Measurements from ENCODE around the gene PTGFRN. TPM values are rescaled to one million over a fixed set of nuclear protein-coding genes. Genes with fewer than 3 reads are reported as not detected.

The PTGFRN gene
- total RNA-seq, 4 donors from 2014 or later = 10.7 to 39.8 (median 28.5) TPM

DNA sequence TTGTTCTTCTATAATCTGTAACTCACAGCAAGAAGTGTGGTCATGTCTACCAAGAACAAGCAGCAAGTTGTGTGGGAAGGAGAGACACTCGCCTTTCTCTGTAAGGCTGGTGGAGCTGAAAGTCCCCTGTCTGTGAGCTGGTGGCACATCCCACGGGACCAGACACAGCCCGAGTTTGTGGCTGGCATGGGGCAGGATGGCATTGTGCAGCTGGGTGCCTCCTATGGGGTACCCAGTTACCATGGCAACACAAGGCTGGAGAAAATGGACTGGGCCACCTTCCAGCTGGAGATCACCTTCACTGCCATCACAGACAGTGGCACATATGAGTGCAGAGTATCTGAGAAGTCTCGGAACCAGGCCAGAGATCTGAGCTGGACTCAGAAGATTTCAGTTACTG is 107.3 kb downstream of the PTGFRN start:
- TF ChIP-seq, protein P1, sequence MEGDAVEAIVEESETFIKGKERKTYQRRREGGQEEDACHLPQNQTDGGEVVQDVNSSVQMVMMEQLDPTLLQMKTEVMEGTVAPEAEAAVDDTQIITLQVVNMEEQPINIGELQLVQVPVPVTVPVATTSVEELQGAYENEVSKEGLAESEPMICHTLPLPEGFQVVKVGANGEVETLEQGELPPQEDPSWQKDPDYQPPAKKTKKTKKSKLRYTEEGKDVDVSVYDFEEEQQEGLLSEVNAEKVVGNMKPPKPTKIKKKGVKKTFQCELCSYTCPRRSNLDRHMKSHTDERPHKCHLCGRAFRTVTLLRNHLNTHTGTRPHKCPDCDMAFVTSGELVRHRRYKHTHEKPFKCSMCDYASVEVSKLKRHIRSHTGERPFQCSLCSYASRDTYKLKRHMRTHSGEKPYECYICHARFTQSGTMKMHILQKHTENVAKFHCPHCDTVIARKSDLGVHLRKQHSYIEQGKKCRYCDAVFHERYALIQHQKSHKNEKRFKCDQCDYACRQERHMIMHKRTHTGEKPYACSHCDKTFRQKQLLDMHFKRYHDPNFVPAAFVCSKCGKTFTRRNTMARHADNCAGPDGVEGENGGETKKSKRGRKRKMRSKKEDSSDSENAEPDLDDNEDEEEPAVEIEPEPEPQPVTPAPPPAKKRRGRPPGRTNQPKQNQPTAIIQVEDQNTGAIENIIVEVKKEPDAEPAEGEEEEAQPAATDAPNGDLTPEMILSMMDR (IDR thresholded peaks at IDR 0.05) = no peak
- DNase-seq (ENCODE audit: low spot score) (no peak), ATAC-seq (ENCODE audit: low FRiP score) (no peak)

DNA sequence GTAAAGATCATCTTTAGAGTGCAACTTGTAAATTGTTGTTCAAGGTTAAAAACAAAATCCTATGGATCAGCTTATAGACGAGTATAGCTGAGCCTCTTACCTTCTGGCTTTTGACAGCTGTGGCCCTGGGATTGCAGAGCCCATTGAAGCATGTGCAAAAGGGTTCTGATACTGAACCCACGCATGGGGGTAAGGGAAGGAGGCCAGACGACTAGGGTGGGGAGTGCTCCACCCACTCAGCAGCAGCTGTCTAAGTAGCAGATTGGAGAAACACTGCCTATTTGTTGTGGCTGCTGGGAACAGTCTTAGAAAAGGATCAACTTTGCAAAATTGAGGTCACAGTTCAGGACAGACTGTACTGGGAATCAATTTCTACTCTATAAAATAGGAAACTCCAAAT is 107.9 kb downstream of the PTGFRN start:
- DNase-seq (ENCODE audit: low spot score) (no peak), ATAC-seq (ENCODE audit: low FRiP score) (no peak)
- TF ChIP-seq, protein P1 (IDR thresholded peaks at IDR 0.05) = no peak

DNA sequence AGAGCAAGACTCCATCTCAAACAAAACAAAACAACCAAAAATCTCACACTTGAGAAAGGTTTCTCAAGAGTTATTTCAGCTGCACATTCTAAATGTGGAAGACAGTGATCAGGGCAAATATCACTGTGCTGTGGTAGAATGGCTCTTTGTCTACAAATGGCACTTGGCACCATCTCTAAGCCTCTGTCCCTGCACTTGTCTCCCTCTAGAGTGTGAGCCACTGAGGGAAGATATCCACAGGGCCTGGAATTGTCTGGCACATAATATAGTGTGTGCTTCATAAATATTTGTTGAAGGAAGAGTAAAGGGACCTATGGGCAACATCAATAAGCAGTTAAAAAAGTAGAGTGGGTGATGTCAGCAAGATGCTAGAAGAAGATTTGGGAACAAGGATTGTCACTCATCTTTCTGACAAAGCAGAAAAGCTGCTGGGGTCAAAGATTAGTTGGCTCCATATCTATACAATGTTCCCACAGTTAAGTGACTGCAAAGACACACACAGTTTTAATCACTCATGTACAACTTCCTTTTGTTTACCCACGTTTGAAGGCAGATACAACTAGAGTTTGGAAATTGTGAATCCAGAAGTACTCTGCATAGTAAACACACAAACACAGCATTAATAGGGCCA is 110.9 kb downstream of the PTGFRN start:
- TF ChIP-seq, protein P1 (IDR thresholded peaks at IDR 0.05) = no peak
- ATAC-seq (ENCODE audit: low FRiP score) (no peak), DNase-seq (ENCODE audit: low spot score) (no peak)

DNA sequence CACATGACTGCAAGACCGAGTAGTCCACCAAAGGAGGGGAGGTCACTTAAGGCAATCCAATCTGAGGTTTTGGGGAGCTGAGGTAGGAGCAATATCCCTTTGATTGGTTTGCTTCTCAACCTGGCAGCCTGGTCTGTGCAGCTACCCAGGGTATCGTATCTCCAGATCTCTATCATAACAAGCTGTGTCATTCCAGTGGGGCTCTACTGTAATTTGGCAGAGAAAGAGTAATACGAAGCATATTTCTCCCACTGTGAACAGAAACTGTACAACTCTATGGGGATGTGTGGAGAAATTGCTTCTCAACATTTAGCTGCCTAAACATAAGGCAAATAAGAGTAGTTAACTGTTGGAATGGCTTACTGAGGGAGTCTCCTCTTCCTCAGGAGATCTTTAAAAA is 112.4 kb downstream of the PTGFRN start:
- no peak for DNase-seq (ENCODE audit: low spot score)
- TF ChIP-seq, protein P1 (IDR thresholded peaks at IDR 0.05) = no peak
- no peak for ATAC-seq (ENCODE audit: low FRiP score)

DNA sequence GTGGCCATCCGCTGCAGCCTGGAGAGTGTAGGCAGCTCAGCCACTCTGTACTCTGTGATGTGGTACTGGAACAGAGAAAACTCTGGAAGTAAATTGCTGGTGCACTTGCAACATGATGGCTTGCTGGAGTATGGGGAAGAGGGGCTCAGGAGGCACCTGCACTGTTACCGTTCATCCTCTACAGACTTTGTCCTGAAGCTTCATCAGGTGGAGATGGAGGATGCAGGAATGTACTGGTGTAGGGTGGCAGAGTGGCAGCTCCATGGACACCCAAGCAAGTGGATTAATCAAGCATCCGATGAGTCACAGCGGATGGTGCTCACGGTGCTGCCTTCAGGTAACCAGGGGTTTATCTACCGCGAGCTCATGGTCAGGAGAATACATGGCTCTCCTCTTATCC is 115.9 kb downstream of the PTGFRN start:
- ATAC-seq (ENCODE audit: low FRiP score) = no peak
- TF ChIP-seq, protein P1 (IDR thresholded peaks at IDR 0.05) = no peak
- no peak for DNase-seq (ENCODE audit: low spot score)

DNA sequence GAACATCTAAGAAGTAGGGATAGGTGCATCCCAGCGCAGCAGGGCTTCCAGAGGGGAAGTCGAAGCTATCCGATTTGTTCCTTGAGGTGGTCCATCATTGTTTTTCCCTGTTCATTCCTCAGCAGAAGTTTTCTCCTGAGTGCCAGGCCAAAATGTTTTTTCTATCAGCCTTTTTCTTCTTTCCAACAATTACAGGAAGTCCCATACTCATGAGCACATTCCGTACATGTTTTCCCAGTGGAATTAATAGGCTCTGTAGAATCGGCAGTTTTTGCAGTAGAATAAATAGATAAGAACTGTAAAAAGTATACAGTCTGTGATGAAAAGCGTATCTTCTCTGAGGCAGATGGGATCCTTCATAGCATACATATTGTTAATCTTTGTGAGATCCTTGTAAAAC is 116.6 kb downstream of the PTGFRN start:
- ATAC-seq (ENCODE audit: low FRiP score) (no peak), DNase-seq (ENCODE audit: low spot score) (no peak)
- TF ChIP-seq, protein P1 (IDR thresholded peaks at IDR 0.05) = no peak

DNA sequence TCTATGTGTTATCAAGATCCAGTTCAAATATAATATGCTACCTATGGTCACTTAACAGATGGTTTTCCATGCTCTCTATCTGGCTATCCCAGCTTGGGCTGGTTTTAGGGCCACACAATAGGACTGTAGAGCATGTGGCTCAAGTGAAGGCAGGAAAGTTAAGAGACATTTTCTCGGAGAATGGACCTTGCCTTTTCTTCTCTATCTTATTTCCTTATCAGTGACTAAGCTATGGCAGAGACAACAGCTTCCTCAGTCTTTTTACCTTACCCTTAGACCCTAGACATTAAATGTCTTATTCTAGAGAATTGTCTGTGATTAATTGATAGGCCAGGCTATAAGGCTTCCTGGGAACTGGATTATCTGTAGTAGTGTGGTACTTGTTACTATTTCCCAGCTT is 120.0 kb downstream of the PTGFRN start:
- TF ChIP-seq, protein P1 (IDR thresholded peaks at IDR 0.05) = no peak
- ATAC-seq (ENCODE audit: low FRiP score) (no peak), DNase-seq (ENCODE audit: low spot score) (no peak)

Data from omental fat pad (tissue), 4 donors.